ENCODE results near the gene EDC4. TPM values are rescaled to one million over a fixed set of nuclear protein-coding genes. Genes with fewer than 3 reads are reported as not detected.

Gene EDC4
- total RNA-seq, 2 experiments from 2014 or later: 86.6 to 89.6 TPM

- H3K79me2 ChIP-seq (ENCODE audit: insufficient read depth, low read depth, low read length): peaks cover 3% of the 10 kb centered on the region; the same call in 1 of the 2 replicates
- intact Hi-C loops (cut with micrococcal nuclease; ENCODE audit: unreplicated experiment): no loop called here
- H3K4me3 ChIP-seq (ENCODE audit: low read depth, low read length, poor library complexity, severe bottlenecking): no peak overlapping the region
- no peaks in the 10 kb centered on the region for H3K36me3 ChIP-seq (ENCODE audit: insufficient read depth, low read length)
- no peak overlapping the region for H3K27ac ChIP-seq (ENCODE audit: low read depth, low read length, poor library complexity, severe bottlenecking)
- H3K4me1 ChIP-seq (ENCODE audit: insufficient read depth, low read length, poor library complexity, severe bottlenecking): peaks cover 14% of the 10 kb centered on the region
- TF ChIP-seq EZH2phosphoT487 (IDR thresholded peaks at IDR 0.05; ENCODE audit: borderline replicate concordance, low read depth, low read length) (no peak), CTCF (conservative IDR thresholded peaks at IDR 0.05; ENCODE audit: low read length) (no peak)
- POLR2A ChIA-PET: no interaction called here
- H2AFZ ChIP-seq (ENCODE audit: low read length): no peak overlapping the region
- H3K9me2 ChIP-seq (ENCODE audit: insufficient read depth, low read length): no peaks in the 10 kb centered on the region
- H3K4me2 ChIP-seq (ENCODE audit: low read length): no peak overlapping the region
- CTCF ChIA-PET (ENCODE audit: unreplicated experiment): no interaction called here
- no TSS peak for BruUV-seq (replicated peaks)
- no peaks in the 10 kb centered on the region for H3K9me3 ChIP-seq (ENCODE audit: low read length)
- H4K20me1 ChIP-seq (ENCODE audit: insufficient read depth, low read length): no peaks in the 10 kb centered on the region
- DNase-seq (ENCODE audit: low spot score): no peak
Measured at GRCh38 chr16:67837811-67838210, 35.0 kb upstream of the EDC4 start.

- BruUV-seq (replicated peaks): no TSS peak
- Histone ChIP-seq H3K36me3 (ENCODE audit: insufficient read depth, low read length) (peaks cover 6% of the 10 kb centered on the region; the same call in 1 of the 2 replicates), H3K4me2 (ENCODE audit: low read length) (peak overlapping the region; percentile 98), H3K27ac (ENCODE audit: low read depth, low read length, poor library complexity, severe bottlenecking) (no peak overlapping the region), H3K9me3 (ENCODE audit: low read length) (no peaks in the 10 kb centered on the region), H3K79me2 (ENCODE audit: insufficient read depth, low read depth, low read length) (peaks cover 35% of the 10 kb centered on the region), H4K20me1 (ENCODE audit: insufficient read depth, low read length) (peaks cover 6% of the 10 kb centered on the region; the same call in 1 of the 2 replicates), H2AFZ (ENCODE audit: low read length) (peak overlapping the region; percentile 87), H3K4me3 (ENCODE audit: low read depth, low read length, poor library complexity, severe bottlenecking) (peak overlapping the region; percentile 99), H3K4me1 (ENCODE audit: insufficient read depth, low read length, poor library complexity, severe bottlenecking) (peaks cover 37% of the 10 kb centered on the region), H3K9me2 (ENCODE audit: insufficient read depth, low read length) (no peaks in the 10 kb centered on the region)
- no peak for TF ChIP-seq EZH2phosphoT487 (IDR thresholded peaks at IDR 0.05; ENCODE audit: borderline replicate concordance, low read depth, low read length)
- no peak for TF ChIP-seq CTCF (conservative IDR thresholded peaks at IDR 0.05; ENCODE audit: low read length)
- ChIA-PET CTCF (ENCODE audit: unreplicated experiment) (no interaction called here), POLR2A (interaction anchor here (0.6 kb wide), 1 partner anchor 210 kb away, joined by 7 read pairs; no protein-coding TSS in a partner anchor)
- intact Hi-C loops (cut with micrococcal nuclease; ENCODE audit: unreplicated experiment): no loop called here
- DNase-seq (ENCODE audit: low spot score): no peak
Measured at GRCh38 chr16:67841198-67841815, 31.5 kb upstream of the EDC4 start.

GRCh38 chr16:67841816-67842508 lies 30.9 kb upstream of the EDC4 start, which contains the start of gene THAP11:
THAP11 (plus strand) TSS chr16:67842320; CDS start chr16:67842555, 235 bp downstream.
- peak; percentile 97 for DNase-seq (ENCODE audit: low spot score)
- peaks cover 37% of the 10 kb centered on the region for H3K4me1 ChIP-seq (ENCODE audit: insufficient read depth, low read length, poor library complexity, severe bottlenecking)
- peak within 1 kb of the TSS; percentile 99 for H3K4me3 ChIP-seq (ENCODE audit: low read depth, low read length, poor library complexity, severe bottlenecking)
- H3K9me3 ChIP-seq (ENCODE audit: low read length): no peaks in the 10 kb centered on the region
- peak within 1 kb of the TSS; percentile 87 for H2AFZ ChIP-seq (ENCODE audit: low read length)
- POLR2A ChIA-PET: no interaction called here
- peak; percentile 75 for TF ChIP-seq CTCF (conservative IDR thresholded peaks at IDR 0.05; ENCODE audit: low read length)
- no peak for TF ChIP-seq EZH2phosphoT487 (IDR thresholded peaks at IDR 0.05; ENCODE audit: borderline replicate concordance, low read depth, low read length)
- peaks cover 6% of the 10 kb centered on the region; the same call in 1 of the 2 replicates for H3K36me3 ChIP-seq (ENCODE audit: insufficient read depth, low read length)
- no peaks in the 10 kb centered on the region for H3K9me2 ChIP-seq (ENCODE audit: insufficient read depth, low read length)
- peaks cover 35% of the 10 kb centered on the region for H3K79me2 ChIP-seq (ENCODE audit: insufficient read depth, low read depth, low read length)
- no TSS peak for BruUV-seq (replicated peaks)
- peaks cover 6% of the 10 kb centered on the region; the same call in 1 of the 2 replicates for H4K20me1 ChIP-seq (ENCODE audit: insufficient read depth, low read length)
- intact Hi-C loops (cut with micrococcal nuclease; ENCODE audit: unreplicated experiment): loop anchor here (2.0 kb wide), 1 partner anchor 87 kb away; no protein-coding TSS in a partner anchor
- CTCF ChIA-PET (ENCODE audit: unreplicated experiment): no interaction called here
- H3K27ac ChIP-seq (ENCODE audit: low read depth, low read length, poor library complexity, severe bottlenecking): peak within 1 kb of the TSS; percentile 78
- H3K4me2 ChIP-seq (ENCODE audit: low read length): peak within 1 kb of the TSS; percentile 98

Data from OCI-LY7 (cell line).